Erythroblast (primary cell): ENCODE measurements around the gene HPX.

ENCODE experiments used
- GATA1 ChIP-seq: IDR thresholded peaks from 2 replicates; pipeline ENCODE4 v1.6.1; 2011; ENCODE audit warnings: low read depth, mild to moderate bottlenecking, control low read depth, low read length, moderate library complexity
- POLR2A ChIP-seq: IDR thresholded peaks from 2 replicates; pipeline ENCODE4 v1.6.1; 2011; ENCODE audit warnings: mild to moderate bottlenecking, low read length

GRCh38 chr11:6458352-6459098, 17.7 kb upstream of the HPX start:
- TF ChIP-seq POLR2A (no peak), GATA1 (no peak)
